ENCODE measurements around the gene ZNF212.
A peak's percentile ranks its signal among the peaks of the same experiment; 100 is the strongest.
"Not testable (repeated sequence)": the region's sequence is repeated elsewhere in the genome, so short reads cannot be mapped to it uniquely, and the experiment has no call there.

Gene ZNF212

DNA sequence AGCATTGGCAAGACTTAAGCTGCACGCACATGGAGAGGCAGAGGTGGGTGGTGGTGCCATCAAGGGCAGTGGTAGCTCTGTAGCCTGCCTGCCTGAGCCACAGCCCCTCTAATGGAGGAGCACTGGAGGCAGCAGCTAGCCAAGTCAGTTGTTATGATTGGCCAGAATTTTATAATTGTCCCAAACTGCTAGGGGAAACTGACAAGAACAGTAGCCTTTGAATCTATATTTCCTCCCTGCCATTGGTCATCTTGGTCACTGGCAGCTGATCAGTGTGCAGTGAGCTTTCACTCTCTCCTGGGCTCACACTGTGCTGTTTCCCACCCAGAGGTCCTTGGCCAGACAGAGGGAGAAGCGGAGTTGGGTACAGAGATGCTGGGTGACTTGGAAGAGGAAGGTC is 12.9 kb downstream of the ZNF212 start:
- no peak overlapping the region for H3K4me3 ChIP-seq (ENCODE audit: low read depth, low read length)

DNA sequence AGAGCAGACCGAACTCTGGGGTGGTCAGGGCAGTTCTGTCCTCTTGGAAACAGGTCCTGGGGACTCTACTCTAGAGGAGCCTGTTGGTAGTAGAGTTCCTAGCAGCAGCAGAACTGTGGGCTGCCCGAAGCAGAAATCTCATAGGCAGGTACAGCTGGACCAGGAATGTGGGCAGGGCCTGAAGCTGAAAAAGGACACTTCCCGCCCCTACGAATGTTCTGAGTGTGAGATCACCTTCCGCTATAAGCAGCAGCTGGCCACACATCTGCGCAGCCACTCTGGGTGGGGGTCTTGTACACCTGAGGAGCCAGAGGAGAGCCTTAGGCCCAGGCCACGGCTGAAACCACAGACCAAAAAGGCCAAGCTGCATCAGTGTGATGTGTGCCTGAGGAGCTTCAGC is 14.2 kb downstream of the ZNF212 start:
- no peak overlapping the region for H3K4me3 ChIP-seq (ENCODE audit: low read depth, low read length)

DNA sequence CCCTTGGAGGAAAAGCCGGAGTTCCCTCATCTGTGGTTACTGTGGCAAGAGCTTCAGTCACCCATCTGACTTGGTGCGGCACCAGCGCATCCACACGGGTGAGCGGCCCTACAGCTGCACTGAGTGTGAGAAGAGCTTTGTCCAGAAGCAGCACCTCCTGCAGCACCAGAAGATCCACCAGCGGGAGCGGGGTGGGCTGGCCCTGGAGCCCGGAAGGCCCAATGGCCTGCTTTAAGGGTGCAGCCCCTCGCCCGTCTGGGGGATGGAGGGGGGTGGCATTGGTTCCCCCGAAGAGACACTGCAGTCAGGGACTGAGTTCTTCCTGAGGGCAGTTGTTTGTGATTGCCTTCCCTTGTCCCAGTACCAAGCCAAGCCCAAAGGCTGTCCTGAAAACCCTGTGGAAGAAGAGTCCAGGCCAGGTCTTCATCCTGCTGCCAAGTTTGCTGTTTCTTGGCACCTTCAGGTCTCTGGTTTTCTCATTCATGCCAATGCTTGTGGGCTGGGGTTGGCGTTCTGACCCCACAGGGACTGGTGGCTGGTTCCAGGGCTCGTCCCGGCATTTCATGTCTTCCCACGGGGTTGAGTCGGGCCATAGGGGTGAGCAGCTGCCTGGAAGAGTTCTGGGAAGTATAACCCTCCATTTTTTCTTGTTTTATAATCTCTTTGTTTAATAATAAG is 14.9 kb downstream of the ZNF212 start:
- H3K4me3 ChIP-seq (ENCODE audit: low read depth, low read length), result no peak overlapping the region

DNA sequence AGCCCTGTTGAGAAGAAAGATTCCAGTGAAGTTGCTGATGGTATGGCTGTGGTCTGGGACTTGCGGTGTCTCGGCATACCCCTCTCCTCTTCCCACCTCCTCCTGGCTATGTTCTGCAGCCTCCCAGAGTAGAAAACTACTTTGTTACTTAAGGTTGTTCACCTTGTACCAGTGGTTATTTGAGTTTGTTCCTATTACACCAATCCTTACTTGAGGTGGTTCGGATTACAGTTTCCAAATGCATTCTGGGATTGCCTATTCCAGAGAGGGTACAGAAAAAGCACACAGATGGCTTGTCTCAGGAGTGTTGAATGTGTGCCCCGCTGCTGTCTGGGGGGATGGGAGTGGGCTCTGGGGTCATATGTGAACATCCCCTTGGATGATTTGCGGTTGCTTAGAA is 15.7 kb downstream of the ZNF212 start:
- no peak overlapping the region for H3K4me3 ChIP-seq (ENCODE audit: low read depth, low read length)

DNA sequence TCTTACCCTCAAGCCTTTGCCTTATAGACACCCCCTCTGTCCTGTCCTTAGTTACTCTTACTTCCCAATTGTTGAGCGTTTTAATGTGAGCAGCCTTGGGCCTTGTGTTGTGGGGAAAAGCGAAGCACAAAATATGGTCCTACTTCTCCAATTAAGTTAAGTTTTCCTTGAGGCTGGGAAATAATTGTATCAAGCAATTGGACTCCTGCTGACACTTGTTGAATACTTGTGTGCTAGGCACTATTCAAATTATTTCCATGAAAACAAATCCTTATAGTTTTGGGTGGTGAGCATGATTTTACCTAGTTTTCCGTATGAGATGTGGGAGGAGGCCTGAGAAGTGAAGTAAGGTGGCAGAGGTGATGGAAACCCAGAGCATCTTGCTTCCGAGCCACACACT is 17.1 kb downstream of the ZNF212 start:
- H3K4me3 ChIP-seq (ENCODE audit: low read depth, low read length), result no peak overlapping the region

DNA sequence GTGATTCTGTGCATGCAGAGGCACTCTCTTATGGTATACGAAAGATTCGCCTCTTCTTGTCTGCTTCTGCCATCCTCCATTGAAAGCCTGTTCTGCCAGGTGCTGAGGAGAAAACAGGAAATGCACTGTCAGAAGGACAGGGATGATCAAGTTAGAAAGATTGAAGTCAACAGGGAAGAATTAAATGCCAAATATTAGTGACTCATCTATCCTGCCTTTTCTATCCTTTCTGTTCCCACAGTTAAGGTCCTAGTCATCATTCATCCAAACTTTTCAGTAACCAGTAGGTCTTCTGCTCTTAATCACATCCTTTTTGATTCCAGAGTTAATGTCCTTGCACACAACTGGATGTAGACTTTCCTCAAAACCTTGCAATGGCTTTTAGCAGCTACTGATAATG is 17.7 kb downstream of the ZNF212 start:
- H3K4me3 ChIP-seq (ENCODE audit: low read depth, low read length), result no peak overlapping the region

DNA sequence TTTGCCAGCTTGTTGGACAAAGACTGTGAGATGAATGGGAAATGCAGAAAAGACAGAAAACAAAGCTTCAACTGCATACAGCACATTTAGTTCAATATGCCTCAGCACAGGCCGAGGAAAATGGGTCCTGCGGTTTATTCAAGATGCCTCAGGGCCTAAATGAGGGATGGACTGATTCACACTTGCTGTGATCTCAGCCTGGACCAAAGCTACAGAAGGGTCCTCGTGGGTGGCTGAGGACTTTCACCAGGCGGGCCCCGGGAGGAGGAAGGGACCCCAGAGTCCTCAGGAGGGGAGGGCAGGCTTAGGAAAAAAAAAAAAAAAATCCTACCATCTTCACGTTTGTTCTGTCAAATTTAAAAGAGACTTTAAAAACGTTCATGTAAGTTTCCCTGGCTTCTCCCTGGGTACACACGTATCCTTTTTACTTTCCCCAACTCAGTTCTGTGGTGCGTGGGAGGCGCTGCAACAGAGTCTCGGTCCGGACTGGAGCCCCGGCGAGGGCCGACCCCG is 21.9 kb downstream of the ZNF212 start:
- H3K4me3 ChIP-seq (ENCODE audit: low read depth, low read length), result peak overlapping the region; percentile 47

DNA sequence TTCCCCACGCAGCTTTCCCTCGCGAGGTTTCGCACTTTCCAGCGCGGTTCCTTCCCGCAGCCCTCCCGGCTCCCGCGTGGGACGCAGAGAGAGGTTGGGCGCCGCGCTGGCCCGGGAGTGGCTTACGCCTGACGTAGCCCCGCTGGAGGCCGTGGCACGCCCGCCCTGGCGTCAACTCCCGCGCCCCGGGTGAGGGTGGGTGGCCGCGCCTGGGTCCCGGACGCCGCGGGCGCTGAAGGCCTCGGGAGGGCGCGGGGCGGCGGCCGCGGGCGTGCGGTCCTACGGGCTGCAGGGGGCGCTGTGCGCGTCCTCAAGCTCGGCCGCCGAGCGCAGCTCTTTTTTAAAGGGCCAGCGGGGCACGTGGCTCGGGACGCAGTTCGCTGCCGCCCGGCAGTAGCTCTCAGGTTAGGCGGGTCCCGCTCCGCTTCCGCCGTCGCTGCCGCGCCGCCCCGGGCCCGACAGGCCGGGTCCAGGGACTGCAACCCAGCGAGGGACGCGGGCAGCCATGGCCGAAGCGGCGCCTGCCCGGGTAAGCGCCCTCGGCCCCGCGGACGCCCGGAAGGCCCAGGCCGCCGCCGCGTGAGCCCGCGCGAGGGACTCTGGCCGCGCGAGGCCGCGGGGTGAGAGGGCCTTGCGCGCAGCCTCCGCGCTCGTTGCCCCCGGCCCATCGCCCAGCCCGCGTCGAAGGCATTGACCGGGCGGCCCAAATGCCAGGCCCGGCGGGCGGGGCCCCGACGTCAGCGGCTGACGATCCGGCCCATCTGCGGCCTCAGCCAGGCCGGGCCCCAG is 22.6 kb downstream of the ZNF212 start, which contains the start of gene ZNF783:
TSS of gene ZNF783 (plus strand) at position 368 of the 789 bp plus-strand sequence. CDS start at position 506, 138 bp downstream.
- H3K4me3 ChIP-seq (ENCODE audit: low read depth, low read length), result peak within 1 kb of the TSS; percentile 47

DNA sequence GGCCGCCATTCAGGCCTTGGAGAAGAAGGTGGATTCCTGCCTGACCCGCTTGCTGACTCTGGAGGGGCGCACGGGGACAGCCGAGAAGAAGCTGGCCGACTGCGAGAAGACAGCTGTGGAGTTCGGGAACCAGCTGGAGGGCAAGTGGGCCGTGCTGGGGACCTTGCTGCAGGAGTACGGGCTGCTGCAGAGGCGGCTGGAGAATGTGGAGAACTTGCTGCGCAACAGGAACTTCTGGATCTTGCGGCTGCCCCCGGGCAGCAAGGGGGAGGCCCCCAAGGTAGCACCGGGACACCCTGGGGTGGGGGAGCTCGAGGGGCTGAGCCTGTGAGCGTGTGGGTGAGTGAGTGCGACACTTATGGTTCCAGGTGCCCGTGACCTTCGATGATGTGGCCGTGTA is 27.0 kb downstream of the ZNF212 start:
- H3K4me3 ChIP-seq (ENCODE audit: low read depth, low read length), result no peak overlapping the region

DNA sequence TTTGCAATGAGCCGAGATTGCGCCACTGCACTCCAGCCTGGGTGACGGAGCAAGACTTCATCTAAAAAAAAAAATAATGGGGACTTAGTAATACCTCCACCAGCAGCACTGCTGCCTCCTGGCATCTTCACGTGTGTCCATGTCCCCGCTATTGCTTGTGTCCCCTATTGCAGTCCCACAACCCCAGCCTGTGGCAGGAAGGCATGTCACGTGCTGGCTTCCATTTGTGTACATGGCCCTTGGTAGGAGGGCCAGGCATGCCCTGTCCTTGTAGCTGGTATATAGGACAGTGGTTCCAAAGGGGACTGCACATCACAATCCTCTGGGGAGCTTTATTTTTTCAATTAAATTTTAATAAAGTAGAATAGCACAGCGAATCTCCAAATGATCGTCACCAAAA is 28.3 kb downstream of the ZNF212 start:
- H3K4me3 ChIP-seq (ENCODE audit: low read depth, low read length), result no peak overlapping the region

DNA sequence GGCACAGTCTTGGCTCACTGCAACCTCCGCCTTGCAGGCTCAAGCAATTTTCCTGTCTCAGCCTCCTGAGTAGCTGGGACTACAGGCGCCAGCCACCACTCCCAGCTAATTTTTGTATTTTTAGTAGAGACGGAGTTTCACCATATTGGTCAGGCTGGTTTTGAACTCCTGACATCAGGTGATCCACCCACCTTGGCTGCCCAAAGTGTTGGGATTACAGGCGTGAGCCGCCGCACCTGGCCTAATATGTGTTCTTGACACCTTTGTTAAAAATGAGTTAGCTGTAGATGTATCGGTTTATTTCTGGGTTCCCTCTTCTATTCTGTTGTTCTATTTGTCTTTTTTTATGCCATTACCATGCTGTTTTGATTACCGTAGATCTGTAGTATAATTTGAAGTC is 35.0 kb downstream of the ZNF212 start:
- H3K4me3 ChIP-seq (ENCODE audit: low read depth, low read length), result not testable (repeated sequence)

DNA sequence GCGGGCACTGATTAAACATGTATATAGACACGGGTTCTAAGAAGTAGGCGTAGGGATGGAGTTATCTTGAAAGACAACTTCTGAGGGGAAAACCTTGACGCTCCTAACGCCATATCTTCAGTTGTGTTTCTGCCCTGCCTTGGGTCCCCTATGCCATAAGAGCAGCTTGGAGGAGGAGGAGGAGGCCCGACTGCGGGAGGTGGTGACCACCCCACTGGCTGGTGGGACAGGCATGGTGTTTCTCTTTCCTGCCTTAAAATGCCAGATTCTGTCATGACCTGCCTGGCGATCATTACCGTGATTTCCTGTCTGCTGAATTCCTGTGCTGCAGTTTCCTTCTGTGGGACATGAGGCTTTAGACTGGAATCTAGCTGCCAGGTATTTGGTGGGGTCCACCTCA is 38.4 kb downstream of the ZNF212 start:
- no peak overlapping the region for H3K4me3 ChIP-seq (ENCODE audit: low read depth, low read length)

DNA sequence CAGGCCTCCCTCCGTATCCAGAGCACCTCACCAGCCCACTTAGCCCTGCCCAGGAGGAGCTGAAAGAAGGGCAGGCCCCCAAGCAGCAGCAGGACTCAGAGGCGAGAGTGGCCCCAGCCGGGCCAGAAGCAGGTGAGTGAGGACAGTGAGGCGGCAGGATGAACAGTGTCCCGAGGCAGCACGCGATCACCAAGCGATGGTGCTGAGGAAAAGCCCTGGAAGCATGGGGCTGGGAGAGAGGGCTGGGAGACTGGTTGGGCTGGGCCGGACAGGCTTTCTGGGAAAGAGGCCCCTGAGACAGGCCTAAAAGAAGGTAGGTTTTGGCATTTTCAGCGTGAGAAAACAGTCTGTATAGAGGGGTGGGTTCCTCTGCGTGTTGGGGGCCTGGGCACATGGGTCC is 38.9 kb downstream of the ZNF212 start:
- no peak overlapping the region for H3K4me3 ChIP-seq (ENCODE audit: low read depth, low read length)

DNA sequence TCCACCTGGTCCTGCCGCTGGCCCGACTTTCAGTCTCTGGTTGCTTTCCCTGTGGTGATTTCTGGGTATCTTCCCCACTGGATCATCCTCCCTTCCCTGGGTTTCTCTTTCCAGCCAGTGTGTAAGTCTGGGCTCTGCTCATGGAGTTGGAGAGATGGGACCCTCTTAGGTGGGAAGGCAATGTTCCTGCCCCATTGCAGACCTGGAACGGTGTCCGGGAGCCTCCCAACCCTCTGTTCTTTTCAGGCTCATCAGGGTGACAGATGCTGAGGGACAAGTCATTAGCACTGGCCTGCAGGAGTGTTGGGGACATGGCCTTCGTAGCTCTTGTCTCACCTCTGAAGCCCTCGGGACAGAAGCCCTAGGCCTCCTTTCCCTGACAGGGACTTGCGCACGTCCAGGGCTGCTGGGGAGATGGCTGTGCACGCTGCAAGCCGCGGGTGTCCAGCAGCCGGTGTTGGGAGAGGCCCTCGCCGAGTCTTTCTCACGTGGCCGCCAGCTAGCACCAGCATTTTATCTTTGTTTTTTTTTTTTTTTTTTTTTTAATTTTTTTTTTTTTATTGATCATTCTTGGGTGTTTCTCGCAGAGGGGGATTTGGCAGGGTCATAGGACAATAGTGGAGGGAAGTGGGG is 39.8 kb downstream of the ZNF212 start:
- H3K4me3 ChIP-seq (ENCODE audit: low read depth, low read length), result no peak overlapping the region

DNA sequence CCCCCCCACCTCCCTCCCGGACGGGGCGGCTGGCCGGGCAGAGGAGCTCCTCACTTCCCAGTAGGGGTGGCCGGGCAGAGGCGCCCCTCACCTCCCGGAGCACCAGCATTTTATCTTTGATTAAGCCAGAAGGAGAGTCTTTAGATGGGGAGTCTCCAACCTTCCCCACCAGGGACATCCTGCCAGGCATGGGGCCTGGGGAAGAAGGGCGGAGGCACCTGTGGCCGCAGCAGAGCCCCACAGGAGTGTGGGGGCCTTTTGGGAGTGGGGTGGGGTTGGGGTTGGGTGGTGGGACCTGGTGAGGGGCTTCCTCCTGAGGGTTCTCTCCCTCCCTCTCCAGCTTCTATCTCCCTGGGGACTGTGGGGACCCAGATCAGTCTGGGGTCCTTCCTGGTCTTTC is 40.7 kb downstream of the ZNF212 start:
- no peak overlapping the region for H3K4me3 ChIP-seq (ENCODE audit: low read depth, low read length)

DNA sequence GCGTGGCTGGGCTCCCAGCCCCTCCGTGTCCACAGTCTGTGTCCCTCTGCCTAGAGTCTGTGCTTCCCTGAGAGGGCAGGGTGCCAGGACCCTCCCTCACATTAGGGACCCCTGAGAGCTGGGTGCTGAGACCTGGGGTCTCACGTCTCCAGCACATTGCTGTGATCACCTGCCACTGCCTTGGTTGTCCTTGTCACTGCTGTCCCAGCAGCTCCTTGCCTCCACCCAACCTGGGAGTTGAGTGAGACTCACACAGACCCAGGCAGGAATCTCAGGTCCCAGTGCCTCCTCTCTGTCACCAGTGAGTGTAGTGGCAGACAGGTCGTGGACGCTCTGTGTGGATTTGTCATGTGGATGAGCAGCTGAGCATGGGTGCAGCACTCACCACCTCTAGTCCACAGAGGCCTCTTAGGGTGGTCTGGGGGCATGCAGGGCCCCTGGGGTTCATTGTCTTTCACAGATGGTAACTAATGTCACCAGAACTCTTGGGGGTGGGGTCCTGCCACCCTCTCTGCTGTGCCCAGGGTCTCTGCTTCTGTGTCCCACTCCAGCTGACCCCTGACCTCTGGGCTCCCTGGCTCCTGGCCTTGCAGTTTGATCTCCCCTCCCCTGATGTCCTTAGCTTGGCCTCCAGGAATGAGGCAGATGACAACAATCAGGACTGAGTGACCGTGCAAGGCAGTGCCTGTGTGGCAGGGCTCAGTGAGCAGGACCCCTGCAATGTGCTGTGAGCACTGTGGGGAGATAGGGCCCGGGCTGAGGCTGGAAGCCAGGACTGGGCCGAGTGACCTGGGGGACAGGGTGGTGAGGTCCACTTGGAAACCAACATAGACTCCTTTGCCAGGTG is 41.4 kb downstream of the ZNF212 start:
- H3K4me3 ChIP-seq (ENCODE audit: low read depth, low read length), result no peak overlapping the region

DNA sequence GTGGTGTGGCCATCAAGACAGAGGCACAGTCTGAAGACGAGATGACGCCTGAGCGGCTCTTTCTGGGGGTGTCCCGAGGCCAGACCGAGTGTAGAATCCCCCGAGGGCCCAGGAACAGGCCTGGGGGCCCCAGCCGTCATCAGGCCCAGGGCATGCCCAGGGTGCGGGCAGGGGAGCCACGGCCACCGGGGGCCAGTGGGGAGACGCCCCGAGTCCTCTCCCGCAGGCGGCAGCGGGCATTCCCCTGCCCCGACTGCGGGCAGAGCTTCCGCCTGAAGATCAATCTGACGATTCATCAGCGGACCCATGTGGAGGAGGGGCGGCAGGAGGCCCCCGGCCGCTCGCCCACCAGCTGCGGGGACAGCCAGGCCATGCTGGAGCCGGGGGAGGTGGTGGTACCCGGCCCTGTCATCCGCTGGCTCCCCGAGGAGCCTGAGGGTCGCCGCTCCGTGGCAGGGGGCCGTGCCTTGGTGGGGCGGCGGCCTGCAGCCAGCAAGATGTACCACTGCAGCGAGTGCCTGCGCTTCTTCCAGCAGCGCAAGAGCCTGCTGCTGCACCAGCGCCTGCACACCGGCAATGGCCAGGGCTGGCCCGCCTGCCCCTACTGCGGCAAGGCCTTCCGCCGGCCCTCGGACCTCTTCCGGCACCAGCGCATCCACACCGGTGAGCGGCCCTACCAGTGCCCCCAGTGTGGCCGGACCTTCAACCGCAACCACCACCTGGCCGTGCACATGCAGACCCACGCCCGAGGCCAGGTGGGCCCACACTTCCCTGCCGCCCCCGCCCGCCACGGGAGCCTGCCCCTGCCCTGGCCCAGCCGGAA is 42.3 kb downstream of the ZNF212 start:
- H3K4me3 ChIP-seq (ENCODE audit: low read depth, low read length), result no peak overlapping the region

DNA sequence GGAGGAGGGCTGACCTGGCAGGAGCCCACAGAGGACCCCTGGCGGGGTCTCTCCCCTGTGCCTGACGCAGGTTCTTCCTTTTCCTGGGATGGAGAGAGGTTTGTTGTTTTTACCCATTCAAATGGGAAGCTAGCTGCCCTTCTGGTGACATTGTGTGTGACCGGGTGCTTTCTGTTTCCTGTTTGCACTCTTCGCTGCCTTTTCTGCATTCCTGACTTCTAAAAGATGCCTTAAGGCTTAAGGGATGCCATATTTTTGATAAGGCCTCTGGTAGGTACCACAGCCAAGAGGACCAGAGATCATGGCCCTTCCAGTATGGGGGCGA is 42.8 kb downstream of the ZNF212 start:
- H3K4me3 ChIP-seq (ENCODE audit: low read depth, low read length), result no peak overlapping the region

DNA sequence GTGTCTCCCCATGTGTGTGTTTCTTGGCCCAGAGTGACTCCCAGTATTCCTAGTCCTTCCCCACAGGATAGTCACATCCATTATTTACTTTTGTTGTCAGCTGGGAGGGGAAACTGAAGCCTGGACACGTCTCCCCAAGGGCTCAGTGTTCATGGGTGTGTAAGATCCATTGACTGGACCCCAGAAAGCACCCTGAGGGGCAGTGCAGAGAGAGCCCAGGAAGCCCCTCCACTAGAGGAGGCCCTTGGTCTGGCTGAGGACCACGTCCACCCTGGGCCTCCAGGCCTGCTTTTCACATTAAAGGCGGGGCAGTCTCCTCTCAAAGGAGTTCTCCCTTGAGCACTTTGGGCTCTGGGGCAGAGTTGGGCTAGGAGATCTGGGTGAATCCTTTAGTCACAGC is 43.9 kb downstream of the ZNF212 start:
- no peak overlapping the region for H3K4me3 ChIP-seq (ENCODE audit: low read depth, low read length)

DNA sequence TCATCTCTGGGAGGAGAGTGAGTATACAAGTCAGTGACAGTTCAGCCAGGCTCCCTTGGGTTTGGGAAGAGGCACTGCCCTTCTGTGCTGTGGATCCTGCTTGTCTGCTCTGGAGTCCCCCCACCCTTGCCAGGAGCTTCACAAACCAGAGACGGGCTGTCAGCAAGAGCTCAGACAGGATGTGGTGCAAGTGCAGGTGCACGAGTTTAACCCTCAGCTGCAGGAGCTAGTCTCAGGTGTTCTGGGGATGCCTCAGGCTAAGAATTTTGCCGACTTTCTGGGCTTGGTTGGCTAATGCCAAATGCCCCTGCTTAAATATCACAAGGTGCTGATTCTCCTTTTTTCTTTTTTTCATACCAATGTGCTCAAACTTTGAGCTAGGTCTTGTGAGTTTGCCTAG is 44.9 kb downstream of the ZNF212 start:
- no peak overlapping the region for H3K4me3 ChIP-seq (ENCODE audit: low read depth, low read length)
